IMR-90 (cell line): ENCODE results near the gene BSND. TPM values are rescaled to one million over a fixed set of nuclear protein-coding genes. Genes with fewer than 3 reads are reported as not detected.

Experiments
- ATAC-seq: fragments of 200-7000 bp; cut with Tn5 transposase; 2 replicates; pipeline ENCODE4 v1.9.1; 2020; ENCODE audit warnings: low read depth, mild to moderate bottlenecking, moderate library complexity
- BruUV-seq: library from RNA; stranded (reverse); fragments of 400-500 nt; replicated peaks from 2 replicates; lab custom pipeline; 2021; lab: Mats Ljungman, UMichigan
- CTCF ChIA-PET: fragments of 300-600 bp; formaldehyde crosslinking; extraction: SDS; loops from one replicate; lab custom pipeline; 2021; ENCODE audit warnings: antibody characterized with exemption; lab: Yijun Ruan, JAX
- POLR2A ChIA-PET: fragments of 300-600 bp; sonication (Branson Sonifier 250); formaldehyde crosslinking; loops from one replicate; lab custom pipeline; 2022; ENCODE audit warnings: antibody characterized with exemption; ENCODE audit not compliant: unreplicated experiment; lab: Charles Lee
- DNase-seq: peaks from one replicate; pipeline ENCODE4 v3.0.0; 2013
- H2AFZ ChIP-seq: replicated peaks from 2 replicates; pipeline ENCODE3; 2013; ENCODE audit warnings: low read length, mild to moderate bottlenecking; ENCODE audit not compliant: poor library complexity
- H2AK5ac ChIP-seq: 2 replicates; pipeline ENCODE4 v1.6.1; 2013; ENCODE audit warnings: low read depth, low read length, inconsistent platforms
- H2AK9ac ChIP-seq: replicated peaks from 2 replicates; pipeline ENCODE3; 2013; ENCODE audit warnings: mild to moderate bottlenecking, low read depth, low read length, moderate library complexity; ENCODE audit not compliant: poor library complexity
- H2BK120ac ChIP-seq: 2 replicates; pipeline ENCODE4 v1.6.1; 2013; ENCODE audit warnings: low read depth, low read length, inconsistent platforms
- H2BK15ac ChIP-seq: 3 replicates; pipeline ENCODE4 v1.6.1; 2013; ENCODE audit warnings: low read depth, low read length, inconsistent platforms
- H2BK20ac ChIP-seq: 2 replicates; pipeline ENCODE4 v1.6.1; 2013; ENCODE audit warnings: low read depth, mild to moderate bottlenecking, inconsistent platforms, low read length, moderate library complexity
- H2BK5ac ChIP-seq: 2 replicates; pipeline ENCODE4 v1.6.1; 2013; ENCODE audit warnings: mild to moderate bottlenecking, low read depth, low read length, inconsistent platforms; ENCODE audit not compliant: poor library complexity, severe bottlenecking
- H3K14ac ChIP-seq: replicated peaks from 2 replicates; pipeline ENCODE4 v1.6.1; 2013; ENCODE audit warnings: low read depth, low read length, inconsistent platforms
- H3K18ac ChIP-seq: 2 replicates; pipeline ENCODE4 v1.6.1; 2013; ENCODE audit warnings: low read depth, low read length, control low read depth
- H3K23ac ChIP-seq: 2 replicates; pipeline ENCODE4 v1.6.1; 2013; ENCODE audit warnings: low read depth, low read length, inconsistent platforms
- H3K27ac ChIP-seq: 2 replicates; pipeline ENCODE4 v1.5.1; 2013; ENCODE audit warnings: mild to moderate bottlenecking, control low read depth, low read length; ENCODE audit not compliant: insufficient read depth
- H3K27me3 ChIP-seq: 2 replicates; pipeline ENCODE4 v1.6.1; 2013; ENCODE audit warnings: low read length; ENCODE audit not compliant: control insufficient read depth, insufficient read depth
- H3K36me3 ChIP-seq: 2 replicates; pipeline ENCODE4 v1.6.1; 2013; ENCODE audit warnings: low read length, mixed read lengths; ENCODE audit not compliant: control insufficient read depth, insufficient read depth
- H3K4ac ChIP-seq: 2 replicates; pipeline ENCODE4 v1.6.1; 2013; ENCODE audit warnings: low read depth, low read length, inconsistent platforms
- H3K4me1 ChIP-seq: 2 replicates; pipeline ENCODE4 v1.6.1; 2013; ENCODE audit warnings: low read length, mixed read lengths; ENCODE audit not compliant: control insufficient read depth, insufficient read depth
- H3K4me2 ChIP-seq: 2 replicates; pipeline ENCODE4 v1.6.1; 2013; ENCODE audit warnings: low read depth, mild to moderate bottlenecking, control low read depth, low read length, moderate library complexity
- H3K4me3 ChIP-seq: 2 replicates; pipeline ENCODE4 v1.5.1; 2013; ENCODE audit warnings: low read depth, mild to moderate bottlenecking, control low read depth, low read length, moderate library complexity; ENCODE audit not compliant: insufficient read depth
- H3K56ac ChIP-seq: 2 replicates; pipeline ENCODE4 v1.6.1; 2013; ENCODE audit warnings: low read length, inconsistent platforms; ENCODE audit not compliant: insufficient read depth; ENCODE audit errors: extremely low read depth
- H3K79me1 ChIP-seq, 2 experiments: 2 replicates each; pipeline ENCODE4 v1.6.1; 2013; ENCODE audit warnings: low read length in 2 of 2, inconsistent platforms in 1 of 2, low read depth in 1 of 2
- H3K9ac ChIP-seq: 2 replicates; pipeline ENCODE4 v1.6.1; 2013; ENCODE audit warnings: low read depth, low read length, control low read depth
- H3K9me1 ChIP-seq: 2 replicates; pipeline ENCODE4 v1.6.1; 2013; ENCODE audit warnings: low read length, inconsistent platforms; ENCODE audit not compliant: insufficient read depth
- H3K9me3 ChIP-seq: 2 replicates; pipeline ENCODE4 v1.6.1; 2013; ENCODE audit warnings: low read length; ENCODE audit not compliant: control insufficient read depth, insufficient read depth
- H4K20me1 ChIP-seq: 2 replicates; pipeline ENCODE4 v1.6.1; 2013; ENCODE audit warnings: low read length, inconsistent platforms; ENCODE audit not compliant: insufficient read depth
- H4K5ac ChIP-seq: 2 replicates; pipeline ENCODE4 v1.6.1; 2013; ENCODE audit warnings: mild to moderate bottlenecking, low read depth, low read length, control low read depth
- H4K8ac ChIP-seq, 2 experiments: 2 replicates each; pipeline ENCODE4 v1.6.1; 2013; ENCODE audit warnings: low read depth in 2 of 2, low read length in 2 of 2, control low read depth in 1 of 2, inconsistent platforms in 1 of 2
- H4K91ac ChIP-seq: 2 replicates; pipeline ENCODE4 v1.6.1; 2013; ENCODE audit warnings: low read depth, low read length, inconsistent platforms; ENCODE audit not compliant: insufficient read depth
- BHLHE40 ChIP-seq: fragments of 150-350 bp; IDR thresholded peaks from 2 replicates; pipeline ENCODE4 v1.6.1; 2016; ENCODE audit warnings: mild to moderate bottlenecking, low read depth, low read length
- CEBPB ChIP-seq: IDR thresholded peaks from 2 replicates; pipeline ENCODE4 v1.6.1; 2012; ENCODE audit warnings: low read depth, low read length, improper control_type of control experiment
- CHD1 ChIP-seq: IDR thresholded peaks from 2 replicates; pipeline ENCODE4 v1.6.1; 2012; ENCODE audit warnings: low read depth, low read length, improper control_type of control experiment
- CTCF ChIP-seq: conservative IDR thresholded peaks from 2 replicates; pipeline ENCODE4 v1.5.1; 2012; ENCODE audit warnings: mild to moderate bottlenecking, low read depth, low read length, improper control_type of control experiment
- ELK1 ChIP-seq: fragments of 150-350 bp; IDR thresholded peaks from 2 replicates; pipeline ENCODE4 v1.6.1; 2016; ENCODE audit warnings: low read depth, mild to moderate bottlenecking, low read length, moderate library complexity, borderline replicate concordance
- FOS ChIP-seq: fragments of 150-350 bp; IDR thresholded peaks from 2 replicates; pipeline ENCODE4 v1.6.1; 2016; ENCODE audit warnings: low read depth, low read length
- MAFK ChIP-seq: IDR thresholded peaks from 2 replicates; pipeline ENCODE4 v1.6.1; 2012; ENCODE audit warnings: low read depth, low read length, improper control_type of control experiment
- MAZ ChIP-seq: IDR thresholded peaks from 2 replicates; pipeline ENCODE4 v1.6.1; 2012; ENCODE audit warnings: low read depth, mild to moderate bottlenecking, low read length, improper control_type of control experiment, moderate library complexity, borderline replicate concordance
- MXI1 ChIP-seq: IDR thresholded peaks from 2 replicates; pipeline ENCODE4 v1.6.1; 2012; ENCODE audit warnings: low read depth, mild to moderate bottlenecking, low read length, moderate library complexity, borderline replicate concordance
- NFE2L2 ChIP-seq: fragments of 150-350 bp; IDR thresholded peaks from 2 replicates; pipeline ENCODE4 v1.6.1; 2016; ENCODE audit warnings: low read depth, mild to moderate bottlenecking, low read length
- POLR2A ChIP-seq: IDR thresholded peaks from 2 replicates; pipeline ENCODE4 v1.6.1; 2012; ENCODE audit warnings: mild to moderate bottlenecking, low read depth, low read length
- RAD21 ChIP-seq: IDR thresholded peaks from 2 replicates; pipeline ENCODE4 v1.6.1; 2012; ENCODE audit warnings: low read length, improper control_type of control experiment
- RCOR1 ChIP-seq: IDR thresholded peaks from 2 replicates; pipeline ENCODE4 v1.6.1; 2012; ENCODE audit warnings: mild to moderate bottlenecking, low read length, improper control_type of control experiment; ENCODE audit not compliant: insufficient replicate concordance
- SMC3 ChIP-seq: fragments of 150-350 bp; IDR thresholded peaks from 2 replicates; pipeline ENCODE4 v1.6.1; 2016; ENCODE audit warnings: low read depth, mild to moderate bottlenecking, antibody characterized with exemption, low read length, moderate library complexity
- USF2 ChIP-seq: fragments of 150-350 bp; IDR thresholded peaks from 2 replicates; pipeline ENCODE4 v1.6.1; 2017; ENCODE audit warnings: mild to moderate bottlenecking, antibody characterized with exemption, low read length, low read depth
- WGBS, 2 experiments: methylation state at CpG; one replicate each; pipeline versions ENCODE4 v1.1.5 to v1.1.7; 2013; ENCODE audit warnings: missing lambda C conversion rate in 2 of 2; ENCODE audit not compliant: insufficient read length in 1 of 2; ENCODE audit errors: extremely low coverage in 2 of 2; 5-methylcytosine and 5-hydroxymethylcytosine counted together
- dilution Hi-C: fragments of 300-500 bp; cut with HindIII; formaldehyde crosslinking; loops from one replicate; pipeline ENCODE4 v1.14.3; 2018; ENCODE audit warnings: low sequenced_read_pairs; ENCODE audit not compliant: unreplicated experiment
- in situ Hi-C: fragments of 300-500 bp; cut with MboI; formaldehyde crosslinking; loops from 3 replicates; pipeline ENCODE4 v1.14.3; 2019; ENCODE audit warnings: low sequenced_read_pairs, inconsistent platforms, mixed read lengths
- intact Hi-C: fragments of 100-400 bp; cut with micrococcal nuclease; formaldehyde crosslinking; loops from 2 replicates; pipeline ENCODE4 v1.10.0; 2022
- polyA plus RNA-seq, 3 experiments: library from polyadenylated mRNA; depleted of rRNA; stranded (reverse); fragments of >200 nt; gene quantifications; 2 replicates each; pipeline ENCODE4 v1.2.3, GENCODE V29; 2012; ENCODE audit warnings: low replicate concordance in 1 of 3
- total RNA-seq: library from RNA; depleted of rRNA; stranded (reverse); fragments of >200 nt; gene quantifications from 2 replicates; pipeline ENCODE4 v1.2.3, GENCODE V29; 2012

Gene BSND
- total and polyA plus RNA-seq, 2 of the 4 experiments (the other 2 are of a cell fraction): not detected

- Histone ChIP-seq H4K91ac (no peak overlapping the region), H3K18ac (no peak overlapping the region), H3K4me2 (no peak overlapping the region), H2BK120ac (no peak overlapping the region; the same call in 1 of the 2 replicates), H3K79me1 (no peaks in the 10 kb centered on the region), H3K27me3 (peaks cover 76% of the 10 kb centered on the region), H3K4ac (no peak overlapping the region; the same call in 1 of the 2 replicates), H4K8ac (no peak overlapping the region), H2AFZ (peak overlapping the region; percentile 75), H2AK5ac (peak overlapping the region; percentile 69; the same call in 1 of the 2 replicates), H3K56ac (no peak overlapping the region), H3K9me3 (no peaks in the 10 kb centered on the region), H3K9me1 (no peaks in the 10 kb centered on the region), H3K4me1 (no peaks in the 10 kb centered on the region), H2BK5ac (no peak overlapping the region), H3K14ac (no peak overlapping the region), H4K5ac (no peak overlapping the region), H2BK15ac (no peak overlapping the region), H2BK20ac (no peak overlapping the region), H4K20me1 (peaks cover 7% of the 10 kb centered on the region; the same call in 1 of the 2 replicates), H3K27ac (no peak overlapping the region), H3K23ac (no peak overlapping the region), H3K9ac (no peak overlapping the region), H2AK9ac (peak overlapping the region; percentile 92), H3K36me3 (no peaks in the 10 kb centered on the region), H3K4me3 (no peak overlapping the region)
- ChIA-PET POLR2A (no interaction called here), CTCF (interaction anchor here (0.6 to 1.7 kb wide), 14 partner anchors 9 to 51 kb away, joined by 3 to 13 read pairs (median 4); no protein-coding TSS in a partner anchor)
- DNase-seq (peak; percentile 47), ATAC-seq (peak; percentile 89)
- dilution Hi-C loops (no loop called here), in situ Hi-C loops (loop anchor here (5.0 kb wide), 1 partner anchor 44 kb away; no protein-coding TSS in a partner anchor), intact Hi-C loops (loop anchor here (1.0 to 5.0 kb wide), 3 partner anchors 46 to 324 kb away; no protein-coding TSS in a partner anchor)
- no TSS peak for BruUV-seq
- WGBS, 2 experiments: 0% methylated on average over 3 of the region's 23 CpGs; no CpG with 5 or more reads in 1 of the 2 experiments
- peak; percentile 82 for TF ChIP-seq RCOR1
- TF ChIP-seq CHD1: no peak
- TF ChIP-seq MAFK: no peak
- TF ChIP-seq ELK1: no peak
- no peak for TF ChIP-seq MXI1
- no peak for TF ChIP-seq NFE2L2
- peak; percentile 92 for TF ChIP-seq RAD21
- no peak for TF ChIP-seq POLR2A
- TF ChIP-seq BHLHE40: no peak
- TF ChIP-seq USF2: no peak
- TF ChIP-seq FOS: no peak
- TF ChIP-seq MAZ: peak; percentile 70; the same call in 1 of the 2 replicates
- TF ChIP-seq CTCF: peak; percentile 81
- TF ChIP-seq SMC3: peak; percentile 86
- no peak for TF ChIP-seq CEBPB
Observed at GRCh38 chr1:54996359-54996868, 2.3 kb upstream of the BSND start.
